HG02759 (cell line): ENCODE data around the gene TRMT44.
"Not testable (repeated sequence)": the region's sequence is repeated elsewhere in the genome, so short reads cannot be mapped to it uniquely, and the experiment has no call there.

Experiments
- ATAC-seq: cut with Tn5 transposase; IDR thresholded peaks from one replicate; pipeline ENCODE4 v1.9.1; 2021; ENCODE audit warnings: mild to moderate bottlenecking, moderate library complexity; ENCODE audit not compliant: unreplicated experiment

The TRMT44 gene

DNA sequence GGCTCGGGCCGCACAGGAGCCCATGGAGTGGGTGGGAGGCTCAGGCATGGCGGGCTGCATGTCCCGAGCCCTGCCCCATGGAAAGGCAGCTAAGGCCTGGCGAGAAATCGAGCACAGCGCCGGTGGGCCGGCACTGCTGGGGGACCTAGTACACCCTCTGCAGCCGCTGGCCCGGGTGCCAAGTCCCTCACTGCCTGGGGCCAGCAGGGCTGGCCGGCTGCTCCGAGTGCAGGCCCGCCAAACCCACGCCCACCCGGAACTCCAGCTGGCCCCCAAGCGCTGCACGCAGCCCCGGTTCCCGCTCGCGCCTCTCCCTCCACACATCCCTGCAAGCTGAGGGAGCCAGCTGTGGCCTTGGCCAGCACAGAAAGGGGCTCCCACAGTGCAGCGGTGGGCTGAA lies 50.9 kb downstream of the TRMT44 start:
- not testable (repeated sequence) for ATAC-seq

DNA sequence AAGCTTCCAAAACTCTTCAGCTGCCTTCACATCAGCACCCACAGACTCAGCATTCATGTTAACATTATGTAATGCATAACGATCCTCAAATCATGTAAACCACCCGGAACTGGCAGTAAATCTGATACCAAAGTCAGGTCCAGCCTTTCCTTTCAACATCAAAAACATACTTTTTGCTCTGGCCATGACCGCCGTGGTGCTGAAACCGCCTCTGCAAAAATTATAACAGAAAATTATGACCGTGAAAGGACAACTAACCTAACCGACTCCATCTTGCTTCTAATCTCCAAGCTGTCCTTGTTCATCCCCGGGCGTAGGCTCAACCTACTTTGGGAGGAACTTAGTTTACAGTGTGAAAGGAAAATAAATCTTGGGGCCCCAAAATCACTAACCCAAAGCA lies 51.6 kb downstream of the TRMT44 start:
- ATAC-seq: no peak

DNA sequence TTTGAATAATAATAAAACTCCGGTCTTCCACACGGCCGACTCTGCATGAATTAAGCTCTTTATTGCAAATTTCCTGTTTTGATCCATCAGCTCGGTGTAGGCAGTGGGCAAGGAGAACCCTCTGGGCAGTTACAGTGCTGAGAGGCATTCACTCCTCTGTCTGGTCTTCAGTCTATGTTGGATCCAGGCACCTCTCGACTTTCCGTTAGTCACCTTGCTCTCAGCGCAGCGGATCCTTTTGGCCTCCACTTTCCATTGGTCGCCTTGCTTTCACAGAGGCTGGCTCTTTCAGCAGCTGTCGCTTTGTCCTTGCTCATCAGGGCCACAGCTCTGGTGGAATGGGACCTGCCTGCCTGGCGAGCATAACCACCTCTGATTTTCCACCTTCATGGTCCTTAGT lies 52.9 kb downstream of the TRMT44 start:
- ATAC-seq: no peak

DNA sequence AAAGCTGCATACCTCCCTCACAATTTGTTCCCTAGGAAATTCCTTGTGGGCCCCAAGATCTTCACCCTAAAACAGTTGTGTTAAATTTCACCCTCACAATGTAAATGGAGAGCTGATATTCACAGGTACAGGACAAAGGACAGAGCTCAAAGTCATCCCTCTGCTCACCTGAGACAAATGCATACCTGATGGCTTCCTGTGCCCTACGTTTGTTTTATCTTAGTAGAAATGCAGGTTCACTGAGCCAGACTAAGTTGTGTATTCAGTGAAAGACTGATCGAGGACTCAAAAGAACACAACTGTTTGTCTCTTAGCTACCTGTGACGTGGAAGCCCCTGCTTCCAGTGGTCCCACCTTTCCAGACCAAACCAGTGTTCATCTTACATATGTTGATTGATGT lies 53.6 kb downstream of the TRMT44 start:
- no peak for ATAC-seq

DNA sequence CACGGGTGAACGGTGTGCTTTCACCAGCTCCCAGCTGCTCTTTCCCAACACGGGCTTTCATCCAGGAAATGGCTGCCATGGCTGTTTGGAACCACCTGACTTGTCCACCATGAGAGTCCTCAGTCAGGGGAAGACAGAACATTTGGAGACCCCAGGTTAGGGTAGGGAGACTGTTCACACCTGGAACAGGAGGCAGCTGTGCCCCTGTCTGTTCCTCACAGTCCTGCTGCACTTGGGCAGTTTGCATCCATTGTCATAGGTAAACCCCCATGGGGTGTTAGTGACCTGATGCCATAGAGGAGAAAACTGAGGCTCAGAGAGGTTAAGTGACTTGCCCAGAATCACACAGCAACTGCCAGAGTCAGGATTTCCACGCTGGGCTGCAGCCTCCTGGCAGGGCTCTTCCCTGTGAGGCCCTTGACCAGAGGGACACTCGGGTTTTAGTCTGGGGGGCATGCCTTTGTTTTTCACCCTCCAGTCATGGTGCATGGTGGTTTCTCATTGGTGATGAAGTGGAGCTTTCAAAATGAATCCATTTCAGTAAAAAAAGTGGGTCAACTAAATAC lies 54.5 kb downstream of the TRMT44 start:
- no peak for ATAC-seq

DNA sequence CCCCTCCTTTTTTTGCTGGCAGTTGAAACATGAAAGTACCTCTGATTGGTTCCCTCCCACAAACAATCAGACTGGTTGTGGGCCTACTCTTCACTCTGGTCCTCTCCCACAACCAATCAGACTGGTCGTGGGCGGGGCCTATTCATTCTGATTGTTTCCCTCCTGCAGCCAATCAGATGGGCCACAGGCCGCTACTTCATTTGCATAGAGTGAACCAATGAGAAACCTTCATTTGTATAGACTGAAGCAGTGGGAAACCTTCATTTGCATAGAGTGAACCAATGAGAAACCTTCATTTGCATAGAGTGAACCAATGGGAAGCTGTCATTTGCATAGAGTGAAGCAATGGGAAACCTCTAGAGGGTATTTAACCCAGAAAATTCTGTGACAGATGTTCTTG lies 55.2 kb downstream of the TRMT44 start:
- ATAC-seq: no peak

DNA sequence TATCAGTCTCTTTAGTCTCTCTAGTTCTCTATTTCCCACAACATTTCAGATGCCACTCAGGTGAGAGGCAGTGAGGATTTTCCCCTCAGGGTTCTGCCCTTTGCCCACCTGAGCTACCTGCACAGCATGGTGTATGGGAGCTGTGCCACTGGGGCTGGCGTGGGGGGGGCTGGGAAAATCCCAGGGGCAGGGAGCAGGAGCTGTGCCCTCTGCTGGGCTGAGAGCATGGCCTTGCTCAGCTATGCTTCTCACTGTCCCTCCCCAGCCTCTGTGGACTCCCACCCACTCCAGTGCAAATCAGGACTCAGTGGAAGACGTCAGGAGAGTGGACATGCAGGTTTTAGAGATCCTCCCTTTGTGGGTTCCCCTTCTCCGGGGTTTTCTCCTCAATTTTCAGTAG lies 57.2 kb downstream of the TRMT44 start:
- no peak for ATAC-seq

DNA sequence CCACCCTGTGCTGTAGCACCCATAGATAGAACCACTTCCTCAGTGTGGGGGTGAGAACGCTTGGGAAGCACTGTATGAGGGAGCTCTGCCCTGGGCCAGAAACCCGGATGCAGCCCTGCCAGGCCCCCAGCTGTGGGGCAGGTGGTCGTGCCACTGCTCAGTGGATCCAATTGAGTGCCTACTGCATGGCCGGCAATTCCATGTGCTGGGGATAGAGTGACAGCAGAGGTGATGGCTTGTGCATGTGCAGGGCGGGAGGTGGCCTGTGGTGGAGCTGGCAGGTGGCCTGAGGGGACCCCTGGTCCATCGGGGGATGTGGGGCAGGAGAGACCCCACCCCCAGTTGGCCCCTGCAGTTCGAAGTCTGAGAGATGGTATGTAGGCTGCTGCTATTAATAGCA lies 60.4 kb downstream of the TRMT44 start:
- no peak for ATAC-seq

DNA sequence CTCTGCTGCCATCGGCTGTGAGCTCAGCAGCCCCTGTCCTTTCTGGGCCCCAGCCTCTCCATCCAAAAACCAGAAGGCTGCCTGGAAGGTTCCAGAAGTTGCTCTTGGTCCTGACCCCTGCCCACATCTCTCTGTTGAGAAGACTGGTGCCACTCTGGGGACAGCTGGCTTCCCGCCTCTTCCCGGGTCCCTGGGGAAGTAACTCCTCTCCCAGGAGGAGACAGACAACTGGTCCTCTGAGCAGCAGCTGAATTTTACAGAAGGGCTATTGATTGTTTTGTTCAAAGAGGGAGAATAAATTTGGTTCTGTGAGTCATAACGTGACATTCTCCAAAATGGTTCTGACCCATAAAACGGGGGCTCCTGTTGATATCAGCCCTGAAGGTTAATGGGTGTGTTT lies 61.2 kb downstream of the TRMT44 start:
- no peak for ATAC-seq

DNA sequence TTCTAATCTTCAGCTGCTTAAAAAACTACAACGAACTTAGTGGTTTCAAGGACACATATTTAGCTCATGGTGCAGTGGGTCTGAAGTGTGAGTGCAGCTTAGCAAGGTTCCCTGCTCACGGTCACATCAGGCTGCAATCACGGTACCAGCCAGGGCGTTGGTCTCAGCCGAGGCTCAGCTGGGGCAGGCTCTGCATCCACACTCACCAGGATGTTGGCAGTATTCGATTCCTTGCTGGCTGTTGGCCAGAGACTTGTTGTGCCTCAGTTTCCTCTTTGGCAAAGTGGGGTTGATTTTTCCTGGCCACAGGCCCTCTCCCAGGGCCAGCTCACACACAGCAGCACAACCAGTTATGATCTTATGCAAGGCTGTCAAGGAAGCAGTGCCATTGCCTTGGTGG lies 61.8 kb downstream of the TRMT44 start:
- ATAC-seq: no peak

DNA sequence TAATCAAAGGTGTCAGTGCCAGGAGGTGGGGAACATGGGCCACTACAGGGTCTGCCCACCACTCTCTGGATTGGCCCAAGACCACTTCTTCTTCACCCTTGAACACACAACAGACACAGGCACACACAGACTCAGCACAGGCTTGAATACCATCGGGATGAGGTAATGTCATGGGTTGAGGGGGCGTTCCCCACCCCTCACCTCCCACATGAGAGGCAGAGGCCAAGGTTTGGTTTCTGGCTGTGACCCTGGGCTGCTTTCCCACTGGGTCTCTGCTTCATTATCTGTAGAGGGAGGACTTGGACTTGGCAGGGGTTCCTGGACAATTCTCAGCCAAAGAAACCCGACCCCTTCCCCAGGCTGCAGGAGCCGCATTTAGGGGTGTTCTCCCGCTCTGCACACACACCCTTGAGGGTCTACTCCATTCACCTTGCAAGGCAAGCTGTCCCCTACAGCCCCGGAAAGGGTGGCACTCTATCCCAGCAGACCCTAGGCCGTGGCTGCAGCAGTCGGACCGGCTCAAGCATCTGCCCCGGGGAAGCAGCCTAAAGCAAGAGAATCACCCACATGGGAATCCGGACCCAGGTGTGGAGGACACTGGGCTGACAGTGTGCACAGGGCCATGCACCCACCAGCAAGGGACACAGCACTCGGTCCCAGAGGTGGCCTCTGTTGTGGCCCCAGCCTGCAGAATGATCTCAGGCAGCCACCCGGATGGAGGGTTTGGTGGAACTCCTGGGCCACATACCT lies 62.4 kb downstream of the TRMT44 start:
- no peak for ATAC-seq

DNA sequence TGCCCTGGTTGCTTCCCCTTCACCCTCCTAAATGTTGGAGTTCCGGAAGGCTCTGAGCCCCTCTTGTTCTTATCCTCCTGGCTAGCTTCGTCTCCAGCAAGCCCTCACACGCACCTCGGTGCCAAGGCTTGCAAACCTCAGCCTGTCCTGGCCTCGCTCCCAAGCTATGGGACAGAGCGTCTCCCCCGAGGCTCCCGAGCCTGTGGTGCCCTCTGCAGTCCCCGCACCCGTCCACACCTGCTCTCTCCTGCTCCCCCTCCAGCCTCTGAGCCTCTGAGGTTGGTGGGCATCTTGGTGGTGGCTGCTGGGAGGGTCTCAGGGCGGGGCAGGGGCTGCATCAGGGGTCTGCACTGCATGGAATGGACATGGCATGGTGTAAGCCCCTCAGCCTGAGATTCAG lies 63.2 kb downstream of the TRMT44 start:
- no peak for ATAC-seq

DNA sequence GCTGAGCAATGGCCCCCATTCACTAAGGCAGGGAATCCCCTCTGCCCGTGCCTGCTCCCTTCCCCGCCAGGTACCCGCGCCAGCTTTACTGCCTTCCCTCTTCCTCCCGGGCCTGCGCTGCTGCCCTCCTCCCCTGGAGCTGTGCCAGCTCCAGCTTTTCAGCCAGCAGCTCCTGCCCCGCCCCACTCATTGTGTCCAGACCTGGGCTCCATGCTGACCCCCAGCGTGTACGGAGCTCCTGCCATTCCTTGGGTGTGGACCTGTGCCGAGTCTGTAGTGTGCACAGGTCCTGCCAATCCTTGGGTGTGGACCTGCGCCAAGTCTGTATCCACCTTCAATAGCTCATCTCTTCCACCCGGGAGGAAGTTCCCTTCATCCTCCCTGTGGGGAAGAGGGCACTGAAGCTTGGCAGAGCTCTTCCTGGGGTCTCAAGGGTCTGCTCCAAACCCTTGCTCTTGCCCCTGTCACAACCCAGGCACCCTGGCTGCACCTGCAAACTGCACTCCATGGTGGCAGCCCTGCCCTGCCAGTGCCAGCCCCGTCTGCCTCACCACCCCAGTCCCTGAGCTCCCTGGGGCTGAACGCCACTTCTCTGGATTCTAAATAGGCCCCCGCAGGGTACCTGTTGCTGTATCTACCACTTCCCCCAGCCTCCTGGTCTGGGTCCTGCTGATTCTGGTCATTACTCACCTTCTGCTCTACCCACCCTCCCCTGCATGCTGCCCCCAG lies 63.9 kb downstream of the TRMT44 start:
- no peak for ATAC-seq

DNA sequence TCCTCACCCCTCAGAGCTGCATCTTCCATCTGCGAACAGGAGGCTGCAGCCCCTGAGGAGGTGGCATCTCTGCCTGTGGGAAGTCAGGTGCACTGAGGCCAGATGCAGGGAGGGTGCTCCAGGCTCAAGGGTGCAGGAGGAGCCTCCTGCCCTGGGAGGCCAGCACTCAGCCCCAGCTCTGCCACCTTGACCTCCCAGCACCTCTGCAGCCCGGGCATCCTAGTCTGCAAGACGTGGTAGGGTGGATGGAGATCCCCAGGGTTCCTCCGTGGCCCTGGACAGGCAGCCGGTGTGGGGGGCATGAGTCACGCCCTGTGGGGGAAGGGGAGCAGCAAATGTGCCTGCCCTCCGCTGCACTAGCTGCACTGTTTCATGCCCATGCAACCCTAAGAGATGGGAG lies 64.7 kb downstream of the TRMT44 start:
- ATAC-seq: no peak

DNA sequence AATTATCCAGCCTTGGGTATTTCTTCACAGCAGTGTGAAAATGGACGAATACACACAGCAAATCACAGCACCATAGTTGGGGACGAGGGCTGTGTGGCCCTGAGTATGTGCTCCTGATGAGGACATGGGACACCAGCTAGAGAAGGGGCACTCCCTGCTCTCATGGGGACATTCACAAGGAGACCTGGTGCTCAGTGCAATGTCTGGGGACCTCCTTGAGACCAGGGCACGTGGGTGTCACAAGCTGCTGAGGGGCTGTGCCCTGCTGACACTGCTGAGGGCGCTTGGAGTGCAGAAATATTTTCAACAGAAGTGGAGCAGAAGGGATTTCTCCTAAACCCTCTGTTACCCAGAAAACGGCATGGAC lies 65.4 kb downstream of the TRMT44 start:
- ATAC-seq: no peak

DNA sequence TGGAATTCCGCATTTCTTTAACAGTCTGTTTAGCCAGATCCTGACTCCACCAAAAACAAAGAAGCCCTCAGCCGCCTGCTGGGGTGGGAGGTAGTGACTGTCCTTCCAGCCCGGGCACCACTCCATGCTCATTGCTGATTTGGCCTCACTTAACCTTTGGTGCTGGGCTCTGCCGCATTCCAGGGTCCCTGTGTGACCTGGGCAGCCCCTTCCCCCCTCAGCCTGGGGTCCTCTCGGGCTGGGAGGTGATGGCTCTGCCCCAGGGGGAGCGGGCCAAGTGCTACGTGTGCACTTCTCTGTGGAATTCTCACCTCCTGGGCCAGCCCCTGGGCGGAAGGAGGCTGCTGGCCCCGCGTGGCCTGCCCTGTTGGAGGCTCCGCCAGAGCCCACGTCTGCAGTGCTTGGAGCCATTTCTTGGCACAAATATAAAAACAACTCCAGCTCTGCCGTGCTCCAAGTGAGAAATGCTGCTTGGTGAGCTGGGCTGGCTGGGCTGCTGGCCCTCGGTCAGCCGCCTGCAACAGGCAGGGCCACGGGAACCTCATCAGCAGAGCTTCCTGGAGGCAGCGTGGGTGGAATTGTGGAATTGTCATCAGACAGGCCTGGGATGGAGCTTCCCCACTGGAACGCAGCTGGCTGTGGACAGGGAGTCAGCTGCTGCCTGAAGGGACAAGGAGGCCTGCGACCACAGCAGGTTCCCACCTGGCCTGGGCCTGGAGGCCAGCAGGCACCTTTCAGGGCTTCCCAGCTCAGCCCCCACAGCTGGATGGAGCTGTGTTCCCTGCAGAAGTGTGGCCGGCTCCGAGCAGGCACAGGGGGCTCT lies 66.0 kb downstream of the TRMT44 start:
- no peak for ATAC-seq

DNA sequence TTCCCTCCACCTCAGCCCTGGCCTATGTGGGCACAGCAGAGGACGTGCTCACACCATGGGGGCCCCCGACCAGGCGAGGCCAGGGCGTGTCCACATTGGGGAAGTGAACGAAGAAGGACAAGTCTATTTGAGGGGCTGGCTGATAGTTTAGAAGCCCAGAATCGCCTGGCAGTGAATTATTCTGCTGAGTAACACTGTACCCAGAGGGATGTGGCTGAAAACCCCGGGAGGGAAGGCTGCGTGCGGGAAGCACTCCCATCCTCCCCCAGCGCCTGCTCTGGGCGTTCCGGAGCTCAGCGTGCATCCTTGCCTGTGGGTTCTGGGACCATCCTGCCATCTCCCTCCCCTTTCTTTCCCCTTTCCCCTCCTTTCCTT lies 66.6 kb downstream of the TRMT44 start:
- ATAC-seq: no peak

DNA sequence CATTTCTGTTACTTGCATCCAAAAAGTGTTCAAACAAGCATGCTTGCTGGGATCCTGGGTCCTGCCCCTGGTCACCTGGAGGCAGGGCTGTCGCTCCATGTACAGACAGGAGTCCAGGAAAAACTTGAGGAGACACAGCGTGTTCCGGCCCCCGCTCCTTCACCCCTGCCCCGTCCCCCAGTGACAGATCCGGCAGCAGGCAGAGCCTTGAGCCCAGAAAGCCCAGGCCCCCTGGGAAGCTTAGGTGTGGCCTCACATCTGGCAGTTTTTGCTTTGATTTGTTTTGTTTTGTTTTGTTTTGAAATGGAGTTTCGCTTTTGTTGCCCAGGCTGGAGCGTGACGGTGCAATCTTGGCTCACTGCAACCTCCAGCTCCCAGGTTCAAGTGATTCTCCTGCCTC lies 67.0 kb downstream of the TRMT44 start:
- ATAC-seq: no peak

DNA sequence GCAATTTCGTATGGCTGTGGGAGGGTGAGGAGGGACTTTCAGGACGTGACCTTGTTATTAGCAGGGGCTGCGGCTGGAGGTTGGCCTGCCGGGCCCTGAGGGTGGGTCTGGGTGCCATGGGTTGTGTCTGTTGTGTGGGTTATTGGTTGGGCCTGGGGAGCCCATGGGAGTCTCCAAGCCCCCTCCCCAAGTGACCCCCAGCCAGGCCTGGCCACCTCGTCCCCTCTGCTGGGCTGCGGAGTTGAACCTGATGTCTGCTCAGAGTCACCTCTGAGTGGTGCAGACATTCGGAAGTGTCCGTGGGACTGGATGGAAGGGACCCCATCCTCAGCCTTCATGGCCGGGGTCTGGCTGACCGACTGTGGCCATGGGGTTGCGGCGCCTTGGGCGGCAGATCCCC lies 67.7 kb downstream of the TRMT44 start:
- ATAC-seq: no peak

DNA sequence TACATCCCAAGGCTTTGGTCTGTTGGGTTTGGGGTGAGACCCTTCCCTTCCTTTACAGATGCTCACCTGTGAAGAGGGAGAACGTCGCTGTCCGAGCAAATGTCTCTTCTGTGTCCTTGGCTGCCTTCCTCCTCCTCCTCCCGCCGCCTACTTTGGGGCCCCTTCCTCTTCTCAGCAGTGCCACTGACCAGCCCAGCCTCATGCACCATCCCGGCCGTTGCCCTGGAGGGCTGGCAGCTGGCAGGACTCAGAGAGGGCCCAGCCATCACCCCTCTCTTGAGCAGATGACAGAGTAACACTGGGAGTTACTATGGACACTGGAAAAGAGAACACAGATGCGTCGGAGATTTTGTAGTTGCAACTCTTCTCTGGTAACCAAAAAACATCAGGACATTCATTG lies 68.2 kb downstream of the TRMT44 start:
- no peak for ATAC-seq

DNA sequence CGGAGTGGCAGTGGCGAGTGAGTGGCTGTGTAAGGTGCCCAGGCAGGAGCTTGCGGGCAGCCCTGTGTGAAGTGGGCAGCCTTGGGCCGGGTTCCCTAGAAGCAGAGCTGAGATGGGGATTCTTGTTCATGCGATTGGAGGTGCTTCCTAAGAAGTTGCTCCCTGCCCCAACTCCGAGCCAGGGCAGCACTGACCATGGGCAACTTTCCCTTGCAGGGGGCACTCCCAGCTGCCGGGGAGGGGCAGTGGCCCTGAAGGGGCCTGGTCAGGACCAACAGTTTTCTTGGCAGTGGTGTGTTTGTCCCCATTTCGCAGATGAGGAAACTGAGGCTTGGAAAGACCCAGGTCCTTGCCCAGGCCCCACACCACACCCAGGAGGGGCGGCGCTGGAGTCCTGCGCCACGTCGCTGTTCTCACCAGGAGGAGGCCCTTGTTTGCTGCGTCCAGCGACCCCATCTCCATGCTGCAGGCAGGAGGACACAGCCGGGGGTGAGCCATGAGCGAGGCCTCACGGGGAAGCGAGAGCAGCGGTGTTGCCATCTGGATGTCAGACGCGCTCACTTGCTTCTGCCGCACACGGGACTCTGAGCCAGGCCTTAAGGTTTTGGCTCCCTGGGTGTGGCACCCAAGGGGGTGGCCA lies 68.9 kb downstream of the TRMT44 start:
- ATAC-seq: no peak
